DOHH2 (cell line): ENCODE data around the gene MYBPC1.

Experiments used
- H3F3A ChIP-seq: fragments of 200-600 bp; sonication (generic), shearing (Covaris generic); 2 replicates; pipeline ENCODE4 v1.6.0; 2016; ENCODE audit warnings: antibody characterized with exemption, mild to moderate bottlenecking; ENCODE audit not compliant: control insufficient read depth, insufficient read depth
- H3K27ac ChIP-seq: fragments of 200-600 bp; sonication (generic); 2 replicates; pipeline ENCODE4 v1.5.1; 2014; ENCODE audit warnings: low read depth, mild to moderate bottlenecking, low read length, moderate library complexity
- H3K27me3 ChIP-seq: fragments of 200-600 bp; sonication (generic); 2 replicates; pipeline ENCODE4 v1.6.1; 2014; ENCODE audit warnings: mild to moderate bottlenecking, low read length, mixed read lengths; ENCODE audit not compliant: control insufficient read depth
- H3K36me3 ChIP-seq: fragments of 200-600 bp; sonication (generic); 2 replicates; pipeline ENCODE4 v1.6.1; 2014; ENCODE audit warnings: mild to moderate bottlenecking, low read length, moderate library complexity, mixed read lengths; ENCODE audit not compliant: control insufficient read depth
- H3K4me1 ChIP-seq: fragments of 200-600 bp; sonication (generic); 2 replicates; pipeline ENCODE4 v1.6.1; 2014; ENCODE audit warnings: mild to moderate bottlenecking, low read length, mixed read lengths; ENCODE audit not compliant: control insufficient read depth
- H3K4me2 ChIP-seq: fragments of 200-600 bp; sonication (generic); 2 replicates; pipeline ENCODE4 v1.6.0; 2014; ENCODE audit warnings: mild to moderate bottlenecking, low read length, moderate library complexity
- H3K4me3 ChIP-seq: fragments of 200-600 bp; sonication (generic); 2 replicates; pipeline ENCODE4 v1.5.1; 2014; ENCODE audit warnings: mild to moderate bottlenecking, low read length, mixed read lengths
- H3K79me2 ChIP-seq: fragments of 200-600 bp; sonication (generic); 2 replicates; pipeline ENCODE4 v1.6.1; 2014; ENCODE audit warnings: mild to moderate bottlenecking, low read length, mixed read lengths; ENCODE audit not compliant: control insufficient read depth
- H3K9me2 ChIP-seq: fragments of 200-600 bp; sonication (generic); replicated peaks from 2 replicates; pipeline ENCODE4 v1.6.1; 2014; ENCODE audit warnings: mild to moderate bottlenecking, low read length, mixed read lengths; ENCODE audit not compliant: control insufficient read depth
- H3K9me3 ChIP-seq: fragments of 200-600 bp; sonication (generic); 2 replicates; pipeline ENCODE4 v1.6.1; 2014; ENCODE audit warnings: antibody characterized with exemption, low read length, mixed read lengths; ENCODE audit not compliant: control insufficient read depth, insufficient read depth
- H4K20me1 ChIP-seq: fragments of 200-600 bp; sonication (generic); 2 replicates; pipeline ENCODE4 v1.6.0; 2014; ENCODE audit warnings: low read depth, mild to moderate bottlenecking, antibody characterized with exemption, low read length, moderate library complexity; ENCODE audit not compliant: control insufficient read depth, insufficient read depth
- EZH2phosphoT487 ChIP-seq: fragments of 200-600 bp; sonication (generic); IDR thresholded peaks from 2 replicates; pipeline ENCODE4 v1.6.1; 2017; ENCODE audit warnings: borderline replicate concordance, mild to moderate bottlenecking, antibody characterized with exemption, low read length, moderate library complexity, mixed read lengths
- TF ChIP-seq, protein P1 (sequence below): fragments of 200-600 bp; sonication (generic); IDR thresholded peaks from one replicate; pipeline ENCODE4 v1.5.1; 2014; ENCODE audit warnings: antibody characterized with exemption, mild to moderate bottlenecking, low read depth, low read length; ENCODE audit not compliant: poor library complexity, severe bottlenecking

Gene MYBPC1

DNA sequence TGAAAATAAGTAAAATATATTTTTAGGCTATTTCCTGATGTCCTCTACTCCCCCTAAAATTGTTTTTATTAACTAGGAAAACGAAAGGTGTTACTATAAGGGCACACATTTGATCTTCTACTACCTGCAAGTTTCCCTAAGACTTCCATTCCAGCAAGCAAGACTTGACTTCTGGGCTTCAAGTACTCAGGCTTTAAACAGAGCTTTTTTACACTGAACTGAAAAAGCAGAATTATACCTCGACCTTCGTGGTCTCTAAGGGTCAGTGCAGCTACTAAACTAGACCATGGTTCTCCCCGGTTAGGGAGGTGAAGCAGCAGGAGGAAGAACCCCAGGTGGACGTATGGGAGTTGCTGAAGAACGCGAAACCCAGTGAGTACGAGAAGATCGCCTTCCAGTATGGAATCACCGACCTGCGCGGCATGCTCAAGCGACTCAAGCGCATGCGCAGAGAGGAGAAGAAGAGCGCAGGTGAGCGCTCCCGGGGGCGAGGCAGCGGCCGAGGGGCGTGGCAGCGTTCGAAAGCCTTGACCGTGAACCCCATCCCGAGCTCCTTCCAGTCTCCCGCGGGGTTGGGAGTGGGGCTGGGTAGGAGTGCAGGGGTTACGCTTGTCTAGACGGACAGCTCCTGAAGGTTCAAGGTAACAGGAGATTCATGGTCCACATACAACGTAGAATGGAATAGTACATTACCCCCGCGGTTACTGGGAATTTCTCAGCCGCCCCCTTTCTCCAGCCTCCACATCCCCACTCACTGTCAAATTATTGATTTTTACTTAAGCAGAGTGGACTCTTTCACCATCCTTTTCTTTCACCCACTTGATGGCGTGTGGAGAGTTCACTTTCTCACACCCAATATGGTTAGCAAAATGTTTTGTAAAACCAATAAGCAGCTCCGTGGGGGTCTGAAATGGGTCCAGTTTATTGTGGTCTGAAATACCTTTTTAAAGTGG lies 47.6 kb downstream of the MYBPC1 start:
- Histone ChIP-seq H3K36me3 (no peaks in the 10 kb centered on the region), H3F3A (no peaks in the 10 kb centered on the region), H3K4me1 (no peaks in the 10 kb centered on the region), H3K9me3 (no peaks in the 10 kb centered on the region), H3K79me2 (no peaks in the 10 kb centered on the region), H3K27ac (no peak overlapping the region), H3K4me2 (no peak overlapping the region), H3K27me3 (no peaks in the 10 kb centered on the region), H4K20me1 (no peaks in the 10 kb centered on the region), H3K9me2 (no peaks in the 10 kb centered on the region), H3K4me3 (no peak overlapping the region)
- TF ChIP-seq EZH2phosphoT487 = no peak
- TF ChIP-seq, protein P1, sequence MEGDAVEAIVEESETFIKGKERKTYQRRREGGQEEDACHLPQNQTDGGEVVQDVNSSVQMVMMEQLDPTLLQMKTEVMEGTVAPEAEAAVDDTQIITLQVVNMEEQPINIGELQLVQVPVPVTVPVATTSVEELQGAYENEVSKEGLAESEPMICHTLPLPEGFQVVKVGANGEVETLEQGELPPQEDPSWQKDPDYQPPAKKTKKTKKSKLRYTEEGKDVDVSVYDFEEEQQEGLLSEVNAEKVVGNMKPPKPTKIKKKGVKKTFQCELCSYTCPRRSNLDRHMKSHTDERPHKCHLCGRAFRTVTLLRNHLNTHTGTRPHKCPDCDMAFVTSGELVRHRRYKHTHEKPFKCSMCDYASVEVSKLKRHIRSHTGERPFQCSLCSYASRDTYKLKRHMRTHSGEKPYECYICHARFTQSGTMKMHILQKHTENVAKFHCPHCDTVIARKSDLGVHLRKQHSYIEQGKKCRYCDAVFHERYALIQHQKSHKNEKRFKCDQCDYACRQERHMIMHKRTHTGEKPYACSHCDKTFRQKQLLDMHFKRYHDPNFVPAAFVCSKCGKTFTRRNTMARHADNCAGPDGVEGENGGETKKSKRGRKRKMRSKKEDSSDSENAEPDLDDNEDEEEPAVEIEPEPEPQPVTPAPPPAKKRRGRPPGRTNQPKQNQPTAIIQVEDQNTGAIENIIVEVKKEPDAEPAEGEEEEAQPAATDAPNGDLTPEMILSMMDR = no peak

DNA sequence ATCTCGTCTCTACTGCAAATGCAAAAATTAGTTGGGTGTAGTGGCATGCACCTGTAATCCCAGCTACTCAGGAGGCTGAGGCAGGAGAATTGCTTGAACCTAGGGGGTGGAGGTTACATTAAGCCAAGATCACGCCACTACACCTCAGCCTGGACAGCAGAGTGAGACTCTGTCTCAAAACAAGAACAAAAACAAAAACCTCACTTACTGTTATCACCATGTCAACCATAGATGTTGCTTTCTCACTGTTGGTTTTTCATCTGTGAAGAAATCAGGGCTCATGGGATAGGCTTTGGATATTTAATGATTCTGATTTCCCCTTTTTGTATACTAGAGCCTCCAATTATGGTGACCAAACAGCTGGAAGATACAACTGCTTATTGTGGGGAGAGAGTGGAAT lies 52.9 kb downstream of the MYBPC1 start:
- Histone ChIP-seq H3K9me3 (no peaks in the 10 kb centered on the region), H3K36me3 (no peaks in the 10 kb centered on the region), H3K79me2 (no peaks in the 10 kb centered on the region)

DNA sequence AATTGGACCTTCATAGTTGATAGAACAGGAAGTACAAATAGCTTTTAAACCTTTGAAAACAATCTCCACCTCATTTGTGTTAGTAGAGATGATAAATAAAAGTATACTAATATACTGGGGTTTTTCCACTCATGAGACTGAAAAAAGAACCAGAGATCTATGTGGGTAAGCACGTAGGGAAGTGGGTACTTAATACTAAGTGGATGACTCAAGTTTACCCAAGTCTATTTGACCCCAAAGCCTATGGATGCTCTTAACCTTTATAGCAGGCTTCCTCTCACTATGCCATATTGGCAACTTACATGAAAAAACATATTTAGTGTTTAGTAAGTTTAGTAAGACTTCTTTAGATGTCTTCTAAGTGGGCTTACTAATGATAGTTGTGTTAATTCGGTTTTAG lies 53.4 kb downstream of the MYBPC1 start:
- no peaks in the 10 kb centered on the region for H3F3A ChIP-seq
- no peak overlapping the region for H3K4me2 ChIP-seq
- H3K4me1 ChIP-seq = no peaks in the 10 kb centered on the region
- H3K36me3 ChIP-seq = no peaks in the 10 kb centered on the region
- H3K9me3 ChIP-seq = no peaks in the 10 kb centered on the region
- no peak overlapping the region for H3K27ac ChIP-seq
- no peak overlapping the region for H3K4me3 ChIP-seq
- H4K20me1 ChIP-seq = no peaks in the 10 kb centered on the region
- no peaks in the 10 kb centered on the region for H3K79me2 ChIP-seq
- H3K9me2 ChIP-seq = no peaks in the 10 kb centered on the region
- TF ChIP-seq EZH2phosphoT487 = no peak
- TF ChIP-seq, protein P1 = no peak
- no peaks in the 10 kb centered on the region for H3K27me3 ChIP-seq

More for the DNA sequence above, 52.9 kb downstream of the MYBPC1 start:
- Histone ChIP-seq H3K4me3 (no peak overlapping the region), H3K27ac (no peak overlapping the region), H3K27me3 (no peaks in the 10 kb centered on the region), H3K4me1 (no peaks in the 10 kb centered on the region), H3K9me2 (no peaks in the 10 kb centered on the region), H3K4me2 (no peak overlapping the region), H4K20me1 (no peaks in the 10 kb centered on the region), H3F3A (no peaks in the 10 kb centered on the region)
- TF ChIP-seq, protein P1 = no peak
- no peak for TF ChIP-seq EZH2phosphoT487
